Stimulated activated CD4-positive, alpha-beta T cell treated with anti-CD3 and anti-CD28 coated beads, TNF-alpha, amount 100 ng/mL, for 1 hour (primary cell): ENCODE data around the gene VSIG8.

Experiments
- DNase-seq, 3 donors: peaks; one replicate each; pipeline ENCODE4 v3.0.0-alpha.2; 2020; ENCODE audit warnings: low read depth in 3 of 3, low spot score in 1 of 3

The VSIG8 gene

GRCh38 chr1:159831412-159832141 lies 30.9 kb downstream of the VSIG8 start:
- no peak for DNase-seq

- no peak for DNase-seq
Measured at GRCh38 chr1:159830722-159831121, 31.7 kb downstream of the VSIG8 start.

- DNase-seq: no peak
Measured at GRCh38 chr1:159829822-159830465, 32.5 kb downstream of the VSIG8 start.

- no peak for DNase-seq
Measured at GRCh38 chr1:159829273-159829634, 33.2 kb downstream of the VSIG8 start.

- DNase-seq: no peak
Measured at GRCh38 chr1:159828581-159829272, 33.7 kb downstream of the VSIG8 start.

- no peak for DNase-seq
Measured at GRCh38 chr1:159828176-159828575, 34.3 kb downstream of the VSIG8 start.

- DNase-seq: no peak
Measured at GRCh38 chr1:159827549-159827948, 34.9 kb downstream of the VSIG8 start.

GRCh38 chr1:159827102-159827490 lies 35.4 kb downstream of the VSIG8 start:
- no peak for DNase-seq

GRCh38 chr1:159826441-159827101 lies 35.9 kb downstream of the VSIG8 start, which contains the start of gene SLAMF8:
Gene SLAMF8 (plus strand): TSS chr1:159826873. CDS start chr1:159826899, 26 bp downstream.
- DNase-seq: no peak

GRCh38 chr1:159825564-159825963 lies 36.9 kb downstream of the VSIG8 start:
- no peak for DNase-seq

- no peak for DNase-seq
Measured at GRCh38 chr1:159823406-159823805, 39.1 kb downstream of the VSIG8 start.

GRCh38 chr1:159821171-159821867 lies 41.1 kb downstream of the VSIG8 start:
- DNase-seq: no peak

- DNase-seq: no peak
Measured at GRCh38 chr1:159817276-159818041, 45.0 kb downstream of the VSIG8 start.

GRCh38 chr1:159815926-159816325 lies 46.5 kb downstream of the VSIG8 start:
- DNase-seq: no peak

GRCh38 chr1:159804924-159805323 lies 57.5 kb downstream of the VSIG8 start:
- DNase-seq: no peak
